Measurements from ENCODE around the gene ALG1.
A peak's percentile ranks its signal among the peaks of the same experiment; 100 is the strongest.
"Not testable (repeated sequence)": the region's sequence is repeated elsewhere in the genome, so short reads cannot be mapped to it uniquely, and the experiment has no call there.

Gene ALG1

DNA sequence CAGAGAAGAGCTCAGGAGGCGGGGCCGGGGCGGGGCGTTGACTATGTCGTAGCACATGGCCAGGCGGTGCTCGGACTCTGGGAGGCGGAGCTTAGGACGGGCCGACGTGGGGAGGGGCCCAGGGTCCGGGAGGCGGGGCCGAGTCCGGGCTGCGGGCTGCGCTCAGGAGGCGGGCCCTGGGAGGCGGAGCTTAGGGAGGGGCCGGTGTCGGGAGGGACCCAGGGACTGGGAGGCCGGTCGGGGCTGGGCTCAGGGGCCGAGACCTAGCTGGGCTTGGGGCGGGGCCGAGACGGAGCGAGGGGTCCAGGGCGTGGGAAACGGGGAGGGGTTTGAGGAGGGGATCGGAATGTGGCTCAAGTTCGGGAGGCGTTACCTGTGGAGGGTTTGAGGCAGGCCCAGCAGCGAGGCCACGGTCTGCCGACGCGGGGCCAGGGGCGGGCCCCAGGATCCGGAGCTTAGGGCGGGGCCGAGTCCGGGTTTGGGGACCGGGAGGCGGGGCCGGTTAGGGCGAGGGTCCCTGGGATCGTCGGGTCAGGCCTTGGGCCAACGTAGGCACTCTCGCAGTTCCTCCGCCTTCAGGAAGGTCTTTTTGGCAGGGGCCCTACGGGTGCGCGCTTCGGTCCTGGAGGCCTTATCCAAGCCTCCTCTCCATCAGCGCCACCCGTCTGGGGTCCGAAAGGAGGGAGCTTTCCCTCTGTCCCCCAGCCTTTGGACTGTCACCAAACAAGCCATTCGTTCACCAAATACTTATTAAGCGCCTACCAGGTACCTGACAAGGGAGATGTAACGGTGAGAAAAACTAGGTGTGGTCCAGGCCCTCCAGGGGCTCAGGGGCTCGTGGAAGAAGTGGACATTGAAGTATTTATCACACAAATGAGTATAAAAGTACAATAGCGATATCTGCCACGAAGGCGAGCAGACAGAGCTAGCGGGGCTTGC lies 26.8 kb downstream of the ALG1 start:
- peak; percentile 34 to 58 for DNase-seq (ENCODE audit: low read depth in 2 of 2)

DNA sequence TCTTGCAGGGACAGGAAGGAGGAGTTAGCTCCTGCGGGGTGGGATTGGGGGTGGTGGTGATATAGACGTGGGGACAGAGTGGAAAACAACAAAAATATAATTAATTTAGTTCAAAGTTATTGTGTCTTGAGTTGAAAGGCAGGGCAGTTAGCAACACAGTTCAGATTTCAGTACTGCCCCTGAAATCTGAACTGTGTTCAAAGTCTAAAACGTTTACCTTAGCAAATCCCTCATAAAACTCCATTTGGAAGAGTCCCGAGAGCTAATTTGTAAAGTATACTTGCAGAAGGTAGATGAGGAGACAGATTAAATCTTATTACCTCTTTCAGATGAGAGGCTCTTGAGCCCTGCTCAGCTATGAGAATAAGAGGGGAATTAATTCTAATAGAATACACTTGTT lies 27.5 kb downstream of the ALG1 start:
- not testable (repeated sequence) for DNase-seq (ENCODE audit: low read depth in 2 of 2)

DNA sequence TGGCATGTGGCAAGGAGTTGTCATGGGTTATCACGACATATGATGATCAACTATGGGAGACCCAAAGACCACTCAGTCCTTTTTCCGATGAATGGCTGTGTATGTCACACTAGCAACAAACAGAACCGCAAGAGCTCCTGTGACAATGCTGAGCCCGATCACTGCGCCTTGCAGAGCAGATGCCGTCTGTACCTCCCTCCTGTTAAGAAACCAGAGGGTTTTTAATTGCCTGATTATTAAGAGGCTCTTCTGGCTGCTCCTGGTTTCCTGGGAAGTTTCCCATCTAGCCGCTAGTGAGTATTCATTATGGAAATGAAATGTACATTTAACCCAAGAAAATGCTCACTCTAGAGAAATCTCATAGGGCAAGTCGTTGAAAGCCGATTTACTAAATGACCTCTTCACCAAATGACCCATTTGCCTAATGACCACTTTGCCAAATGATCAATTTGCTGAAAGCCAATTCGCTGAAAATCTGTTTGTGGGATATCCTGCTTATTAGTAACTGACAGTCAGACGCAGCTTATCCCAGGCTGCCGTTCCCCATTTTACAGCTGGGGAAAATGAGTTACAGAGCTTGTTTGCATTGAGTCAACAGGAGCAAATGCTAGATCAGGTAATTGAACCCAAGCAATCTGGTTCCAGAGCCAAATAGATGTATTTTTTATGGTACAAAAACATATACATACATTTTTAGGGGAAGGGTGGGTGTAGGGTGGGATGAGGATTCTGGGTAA lies 31.8 kb downstream of the ALG1 start:
- not testable (repeated sequence) for DNase-seq (ENCODE audit: low read depth in 2 of 2)

DNA sequence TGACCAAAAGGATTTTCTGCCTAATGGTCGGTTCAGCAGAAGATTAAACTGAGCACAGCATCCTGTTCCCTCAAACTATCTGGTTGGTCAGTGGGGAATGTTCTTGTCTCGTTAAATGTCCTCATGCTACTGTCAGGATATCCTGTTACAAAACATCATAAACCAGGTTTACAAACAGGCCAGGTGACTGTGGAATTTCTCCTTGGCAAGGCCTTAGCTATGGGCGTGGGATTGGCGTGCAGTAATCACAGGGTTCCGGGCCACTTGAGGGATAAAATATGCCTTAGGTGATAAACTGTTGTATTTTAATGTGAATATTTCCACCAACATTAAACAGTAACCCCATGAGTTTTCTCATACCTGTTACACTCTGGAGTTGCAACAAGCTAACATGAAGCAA lies 33.4 kb downstream of the ALG1 start:
- DNase-seq (ENCODE audit: low read depth in 2 of 2), result not testable (repeated sequence)

DNA sequence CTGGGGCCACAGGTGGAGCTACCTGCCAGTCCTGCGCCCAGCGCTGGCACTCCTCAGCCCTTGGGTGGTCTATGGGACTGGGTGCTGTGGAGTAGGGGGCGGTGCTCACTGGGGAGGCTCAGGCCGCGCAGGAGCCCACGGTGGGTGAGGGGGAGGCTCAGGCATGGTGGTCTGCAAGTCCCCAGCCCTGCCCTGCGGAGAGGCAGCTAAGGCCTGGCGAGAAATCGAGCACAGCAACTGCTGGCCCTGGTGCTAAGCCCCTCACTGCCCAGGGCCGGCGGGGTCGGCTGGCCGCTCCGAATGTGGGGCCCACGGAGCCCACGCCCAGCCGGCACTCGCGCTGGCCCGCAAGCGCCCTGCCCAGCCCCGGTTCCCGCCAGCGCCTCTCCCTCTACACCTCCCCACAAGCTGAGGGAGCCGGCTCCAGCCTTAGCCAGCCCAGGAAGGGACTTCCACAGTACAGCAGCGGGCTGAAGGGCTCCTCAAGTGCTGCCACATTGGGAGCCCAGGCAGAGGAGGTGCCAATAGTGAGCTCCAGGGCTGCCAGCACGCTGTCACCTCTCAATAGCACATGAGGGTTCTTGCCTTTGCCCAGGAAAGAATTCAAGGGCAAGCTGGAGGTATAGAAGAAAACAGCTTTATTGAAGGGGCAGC lies 37.0 kb downstream of the ALG1 start:
- no peak for DNase-seq (ENCODE audit: low read depth in 2 of 2)

DNA sequence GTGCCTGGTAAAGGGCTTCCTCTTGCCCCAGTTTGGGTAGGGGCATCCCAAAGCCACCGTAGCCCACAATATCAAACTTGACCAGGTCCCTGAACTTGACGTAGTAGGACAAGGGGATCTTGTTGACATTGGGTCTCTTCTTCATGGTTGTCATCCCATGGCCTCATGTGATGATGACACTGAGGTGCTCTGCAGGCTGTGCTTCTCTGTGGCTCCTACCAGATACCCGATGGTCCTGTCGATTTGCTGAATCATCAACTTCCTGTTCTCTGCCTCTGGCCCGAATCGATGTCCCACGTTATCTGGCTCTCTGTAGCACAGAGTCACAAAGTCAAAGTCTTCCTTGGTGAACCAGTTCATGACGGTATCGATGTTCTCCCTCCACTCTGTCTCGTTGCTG lies 39.3 kb downstream of the ALG1 start:
- DNase-seq (ENCODE audit: low read depth in 2 of 2), result not testable (repeated sequence)

DNA sequence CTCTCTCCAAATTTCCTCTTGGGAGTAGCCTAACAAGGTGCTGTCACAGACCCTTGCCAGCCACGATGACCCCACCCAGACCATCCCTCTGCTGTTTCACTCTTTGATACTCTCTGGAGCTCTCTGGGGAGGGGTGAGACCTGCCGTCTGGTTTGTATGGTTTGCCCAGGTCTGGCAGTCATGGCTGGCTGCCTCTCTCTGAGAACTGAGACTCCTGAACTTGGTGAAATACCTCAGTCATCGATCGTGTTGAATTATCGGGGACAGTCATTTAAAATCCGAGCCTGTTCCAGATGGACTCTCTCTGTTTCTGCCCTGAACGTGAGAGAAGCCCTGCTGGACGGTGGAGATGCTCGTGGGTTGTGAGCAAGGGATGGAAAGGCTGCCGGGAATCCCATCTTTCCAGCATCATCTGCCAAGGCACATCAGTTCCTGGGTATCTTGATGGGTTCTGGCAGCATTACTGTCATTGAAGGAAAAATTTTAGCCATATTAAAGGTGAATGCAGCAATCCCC lies 45.2 kb downstream of the ALG1 start:
- DNase-seq (ENCODE audit: low read depth in 2 of 2), result not testable (repeated sequence)

DNA sequence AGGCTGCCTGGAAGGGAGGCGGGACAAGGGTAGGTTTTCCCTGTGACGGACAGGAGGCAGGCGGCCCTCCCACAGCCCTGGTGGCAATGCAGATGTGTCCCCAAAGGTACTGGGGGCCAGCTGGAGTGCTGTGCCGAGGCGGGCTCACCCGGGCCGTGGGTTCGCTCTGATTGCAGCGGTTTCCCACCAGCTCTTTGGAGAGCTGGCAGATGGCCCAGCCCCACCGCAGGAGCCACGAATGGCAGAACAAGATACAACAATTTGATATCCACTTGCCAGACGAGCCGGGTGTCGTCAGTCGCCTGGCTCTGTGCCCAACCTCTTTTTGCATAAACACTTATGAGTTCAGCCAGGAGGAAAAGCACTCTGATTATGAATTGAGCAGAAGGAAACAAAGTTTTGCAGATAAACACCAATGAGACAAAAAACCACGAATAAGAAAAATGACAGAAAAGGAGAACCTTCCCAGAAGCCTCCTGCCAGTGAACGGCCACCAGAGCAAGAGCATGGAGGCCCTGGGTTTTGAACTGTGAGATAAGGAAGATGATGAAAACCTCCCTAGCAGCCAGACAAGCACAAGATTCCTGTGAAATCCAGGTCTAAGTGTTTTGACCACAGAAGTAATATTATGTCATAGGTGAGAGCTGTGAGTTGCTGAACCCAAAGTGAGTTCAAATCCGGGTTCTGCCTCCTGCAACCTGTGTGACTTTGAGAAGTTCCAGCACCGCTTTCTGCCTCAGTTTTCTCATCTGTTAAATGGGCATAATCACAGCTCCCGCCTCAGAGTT lies 45.9 kb downstream of the ALG1 start:
- DNase-seq (ENCODE audit: low read depth in 2 of 2), result not testable (repeated sequence)

DNA sequence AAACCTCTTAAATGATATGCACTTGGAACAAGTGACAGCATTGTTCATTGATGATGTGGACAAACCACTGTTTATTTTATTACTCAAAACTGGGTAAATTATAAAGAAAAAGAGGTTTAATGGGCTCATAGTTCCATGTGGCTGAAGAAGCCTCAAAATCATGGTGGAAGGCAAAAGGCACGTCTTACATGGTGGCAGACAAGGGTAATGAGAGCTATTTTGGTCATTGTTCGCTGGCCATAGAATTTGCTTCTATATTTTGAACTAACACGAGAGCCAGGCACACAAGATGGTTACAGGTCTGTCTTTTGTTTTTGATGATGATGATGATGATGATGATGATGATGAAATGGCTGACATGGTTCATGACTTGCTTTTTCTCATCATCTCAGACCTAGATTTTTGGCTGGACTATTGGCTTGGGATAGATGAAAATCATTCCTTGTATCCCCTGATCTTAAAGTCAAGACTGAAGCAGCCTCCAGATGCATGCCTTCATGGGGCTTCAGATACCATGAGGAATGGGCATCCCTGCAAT lies 59.9 kb downstream of the ALG1 start:
- not testable (repeated sequence) for DNase-seq (ENCODE audit: low read depth in 2 of 2)

DNA sequence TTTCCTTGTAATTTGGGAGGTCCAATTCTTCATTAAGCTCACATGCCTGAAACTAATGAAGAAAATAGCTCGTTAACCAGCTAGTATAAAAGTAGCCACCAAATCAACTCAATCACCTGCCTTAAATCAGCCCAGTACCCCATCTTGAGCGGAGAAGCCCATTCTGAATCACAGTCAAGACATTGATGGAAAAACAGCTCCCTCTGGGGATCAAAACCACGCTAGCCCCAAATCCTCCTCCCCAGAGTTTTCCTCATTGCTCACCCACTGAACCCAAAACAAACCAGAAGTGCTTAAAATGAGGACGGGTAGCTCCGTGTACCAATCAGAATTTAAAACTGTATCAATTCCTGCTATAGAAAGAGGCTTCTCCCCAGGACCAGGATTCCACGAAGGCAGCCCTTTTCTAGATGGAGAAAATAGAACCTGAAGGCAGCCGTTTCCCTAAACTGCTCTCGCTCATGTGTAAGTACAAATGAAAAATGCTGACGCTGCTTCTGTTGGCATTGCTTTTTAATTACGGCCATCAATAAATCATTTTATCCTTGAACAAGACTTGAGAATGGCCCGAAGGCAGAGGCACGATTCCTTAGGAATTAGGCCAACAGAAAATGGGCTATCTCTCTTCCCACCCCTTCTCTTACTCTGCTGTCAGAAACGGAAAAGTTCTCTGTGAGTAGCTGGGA lies 61.4 kb downstream of the ALG1 start:
- DNase-seq (ENCODE audit: low read depth in 2 of 2), result not testable (repeated sequence)

DNA sequence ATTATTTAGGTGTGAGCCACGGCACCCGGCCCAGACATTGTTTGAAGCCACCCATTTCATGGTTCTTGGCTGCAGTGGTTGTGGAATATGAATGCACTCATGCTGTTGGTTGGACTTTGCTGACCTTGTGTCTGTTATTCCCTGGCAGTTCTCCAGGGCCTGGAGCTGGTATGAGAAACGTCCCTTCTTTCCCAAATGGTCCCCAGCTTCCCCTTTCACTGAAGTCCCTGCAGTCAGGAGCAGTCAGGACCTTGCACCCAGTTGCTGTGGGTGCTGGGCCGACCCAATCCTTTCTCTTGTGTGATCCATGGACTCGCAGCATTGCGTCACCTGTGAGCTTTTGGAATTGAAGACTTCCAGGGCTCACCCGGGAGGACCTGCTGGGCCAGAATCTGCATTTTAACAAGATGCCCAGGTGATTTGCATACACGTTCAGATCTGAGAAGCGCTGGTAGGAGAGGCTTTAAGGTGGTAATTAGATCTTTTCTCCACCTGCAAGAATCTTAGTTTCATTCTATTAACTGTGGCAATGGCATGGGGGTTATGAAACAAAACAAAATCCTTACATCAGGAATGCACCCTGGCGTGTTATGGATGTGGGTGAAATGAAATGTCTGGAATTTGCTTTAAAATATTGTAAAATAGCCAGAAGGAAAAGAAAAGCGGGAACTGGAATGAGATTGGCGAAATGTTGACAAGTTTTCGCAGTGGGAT lies 63.3 kb downstream of the ALG1 start:
- DNase-seq (ENCODE audit: low read depth in 2 of 2), result not testable (repeated sequence)

All from stimulated activated CD4-positive, alpha-beta T cell treated with anti-CD3 and anti-CD28 coated beads, Interleukin-12 subunit alpha, Interleukin-12 subunit beta, amount 100 ng/mL, for 24 hours (primary cell).